ENCODE measurements around the gene CHPT1. TPM values are rescaled to one million over a fixed set of nuclear protein-coding genes. Genes with fewer than 3 reads are reported as not detected.

Gene CHPT1
- 100 to 1,000 TPM in 7 of 10 donors, 10 to 100 TPM in 3; 85.8 to 215 (median 108) TPM for total RNA-seq
- polyA plus RNA-seq = 100 to 1,000 TPM in 1 of 2 donors, 10 to 100 TPM in 1; 42.2 to 136 TPM
- long read RNA-seq, donor 1, transcript CHPT1-205 (8 exons, 2,001 nt) = minor isoform, 28 of 496 reads
- long read RNA-seq, donor 1, transcript CHPT1-201 (9 exons, 1,585 nt) = major isoform, 345 of 496 reads
- long read RNA-seq, donor 1, partial matches to known transcripts = 9 of 496 reads
- long read RNA-seq, donor 1, other reads (novel, unspliced or antisense) = 111 of 496 reads
- long read RNA-seq, donor 2, transcript CHPT1-205 (8 exons, 2,001 nt) = minor isoform, 14 of 301 reads
- long read RNA-seq, donor 2, transcript CHPT1-201 (9 exons, 1,585 nt) = major isoform, 225 of 301 reads
- long read RNA-seq, donor 2, partial matches to known transcripts = 6 of 301 reads
- long read RNA-seq, donor 2, other reads (novel, unspliced or antisense) = 56 of 301 reads
- long read RNA-seq, donor 3, transcript CHPT1-205 (8 exons, 2,001 nt) = minor isoform, 19 of 185 reads
- long read RNA-seq, donor 3, transcript CHPT1-201 (9 exons, 1,585 nt) = major isoform, 130 of 185 reads
- long read RNA-seq, donor 3, partial matches to known transcripts = 1 of 185 reads
- long read RNA-seq, donor 3, other reads (novel, unspliced or antisense) = 35 of 185 reads

DNA sequence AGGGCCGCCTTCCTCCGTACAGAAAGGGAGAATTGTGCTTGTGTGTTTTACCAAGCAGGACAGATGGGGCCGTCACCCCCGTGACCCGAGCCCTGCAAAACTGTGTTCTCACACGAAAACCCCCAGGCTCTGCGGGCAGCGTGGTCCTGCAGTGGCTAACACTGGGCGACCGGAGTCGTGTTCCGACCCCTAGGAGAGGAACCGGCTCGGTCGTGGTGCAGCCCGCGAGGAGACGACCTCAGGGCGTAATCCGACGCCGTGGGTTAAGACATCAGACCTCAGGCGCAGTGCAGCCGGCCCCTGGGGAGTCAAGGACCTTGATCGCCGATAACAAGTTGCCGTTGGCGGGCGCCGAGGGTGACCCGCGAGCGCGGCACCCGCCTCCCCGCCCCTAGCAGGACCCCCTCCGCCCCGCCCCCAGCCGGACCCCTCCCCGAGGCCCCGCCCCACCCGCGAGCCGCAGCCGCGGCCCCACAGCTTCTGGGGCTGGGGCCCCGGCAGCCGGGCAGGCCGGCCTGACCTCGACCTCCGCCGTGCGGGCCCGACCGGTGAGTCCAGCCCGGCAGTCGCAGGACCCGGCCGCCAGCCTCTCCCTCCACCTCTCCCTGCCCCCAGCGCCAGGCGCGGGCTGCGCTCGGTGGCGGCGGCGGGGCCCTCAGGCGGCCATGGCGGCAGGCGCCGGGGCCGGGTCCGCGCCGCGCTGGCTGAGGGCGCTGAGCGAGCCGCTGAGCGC is at the start of gene CHPT1:
Gene CHPT1 (plus strand): TSS at position 444 of the 733 bp plus-strand sequence. CDS start 222 bp downstream, at position 666.
- intact Hi-C loops (cut with DNase I) = loop anchor here in 1 of 10 donors (5.0 kb wide), 1 partner anchor 135 kb away; the partner anchor contains the start of gene GNPTAB
- TF ChIP-seq, protein P1, sequence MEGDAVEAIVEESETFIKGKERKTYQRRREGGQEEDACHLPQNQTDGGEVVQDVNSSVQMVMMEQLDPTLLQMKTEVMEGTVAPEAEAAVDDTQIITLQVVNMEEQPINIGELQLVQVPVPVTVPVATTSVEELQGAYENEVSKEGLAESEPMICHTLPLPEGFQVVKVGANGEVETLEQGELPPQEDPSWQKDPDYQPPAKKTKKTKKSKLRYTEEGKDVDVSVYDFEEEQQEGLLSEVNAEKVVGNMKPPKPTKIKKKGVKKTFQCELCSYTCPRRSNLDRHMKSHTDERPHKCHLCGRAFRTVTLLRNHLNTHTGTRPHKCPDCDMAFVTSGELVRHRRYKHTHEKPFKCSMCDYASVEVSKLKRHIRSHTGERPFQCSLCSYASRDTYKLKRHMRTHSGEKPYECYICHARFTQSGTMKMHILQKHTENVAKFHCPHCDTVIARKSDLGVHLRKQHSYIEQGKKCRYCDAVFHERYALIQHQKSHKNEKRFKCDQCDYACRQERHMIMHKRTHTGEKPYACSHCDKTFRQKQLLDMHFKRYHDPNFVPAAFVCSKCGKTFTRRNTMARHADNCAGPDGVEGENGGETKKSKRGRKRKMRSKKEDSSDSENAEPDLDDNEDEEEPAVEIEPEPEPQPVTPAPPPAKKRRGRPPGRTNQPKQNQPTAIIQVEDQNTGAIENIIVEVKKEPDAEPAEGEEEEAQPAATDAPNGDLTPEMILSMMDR (IDR thresholded peaks at IDR 0.05) = no peak
- no peaks in the 10 kb centered on the region for H3K9me3 ChIP-seq

DNA sequence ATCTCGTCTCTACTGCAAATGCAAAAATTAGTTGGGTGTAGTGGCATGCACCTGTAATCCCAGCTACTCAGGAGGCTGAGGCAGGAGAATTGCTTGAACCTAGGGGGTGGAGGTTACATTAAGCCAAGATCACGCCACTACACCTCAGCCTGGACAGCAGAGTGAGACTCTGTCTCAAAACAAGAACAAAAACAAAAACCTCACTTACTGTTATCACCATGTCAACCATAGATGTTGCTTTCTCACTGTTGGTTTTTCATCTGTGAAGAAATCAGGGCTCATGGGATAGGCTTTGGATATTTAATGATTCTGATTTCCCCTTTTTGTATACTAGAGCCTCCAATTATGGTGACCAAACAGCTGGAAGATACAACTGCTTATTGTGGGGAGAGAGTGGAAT is 49.7 kb upstream of the CHPT1 start:
- peaks cover 0 to 23% (median 8%) of the 10 kb centered on the region in 7 donors for H3K27me3 ChIP-seq
- TF ChIP-seq, protein P1 (IDR thresholded peaks at IDR 0.05) = no peak
- H3K4me1 ChIP-seq = no peaks in the 10 kb centered on the region
- no peak overlapping the region for H3K27ac ChIP-seq
- ATAC-seq = no peak
- no peaks in the 10 kb centered on the region for H3K9me3 ChIP-seq
- DNase-seq = no peak
- intact Hi-C loops (cut with DNase I) = no loop called here
- no peak overlapping the region for H3K4me3 ChIP-seq
- 75 to 79% methylated on average over 2 of the region's 2 CpGs for WGBS, 2 donors
- H3K36me3 ChIP-seq = no peaks in the 10 kb centered on the region

More for the DNA sequence above, at the start of gene CHPT1:
- ATAC-seq (peak; percentile 74 to 87 (median 78)), DNase-seq (peak; percentile 70 to 88)
- no peaks in the 10 kb centered on the region for H3K27me3 ChIP-seq
- H3K36me3 ChIP-seq = no peaks in the 10 kb centered on the region
- peaks cover 0 to 50% (median 34%) of the 10 kb centered on the region in 9 donors for H3K4me1 ChIP-seq
- WGBS, 2 donors = 0% methylated on average over 57 to 80 of the region's 80 CpGs
- peak within 1 kb of the TSS; percentile 92 to 97 (median 96) for H3K27ac ChIP-seq
- H3K4me3 ChIP-seq = peak within 1 kb of the TSS; percentile 83 to 95 (median 88)

DNA sequence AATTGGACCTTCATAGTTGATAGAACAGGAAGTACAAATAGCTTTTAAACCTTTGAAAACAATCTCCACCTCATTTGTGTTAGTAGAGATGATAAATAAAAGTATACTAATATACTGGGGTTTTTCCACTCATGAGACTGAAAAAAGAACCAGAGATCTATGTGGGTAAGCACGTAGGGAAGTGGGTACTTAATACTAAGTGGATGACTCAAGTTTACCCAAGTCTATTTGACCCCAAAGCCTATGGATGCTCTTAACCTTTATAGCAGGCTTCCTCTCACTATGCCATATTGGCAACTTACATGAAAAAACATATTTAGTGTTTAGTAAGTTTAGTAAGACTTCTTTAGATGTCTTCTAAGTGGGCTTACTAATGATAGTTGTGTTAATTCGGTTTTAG is 49.2 kb upstream of the CHPT1 start:
- DNase-seq (no peak), ATAC-seq (no peak)
- H3K27me3 ChIP-seq = peaks cover 0 to 19% (median 4%) of the 10 kb centered on the region in 7 donors
- WGBS, 2 donors = 50 to 53% methylated on average over 2 of the region's 2 CpGs
- TF ChIP-seq, protein P1 (IDR thresholded peaks at IDR 0.05) = no peak
- H3K9me3 ChIP-seq = no peaks in the 10 kb centered on the region
- intact Hi-C loops (cut with DNase I) = no loop called here
- no peak overlapping the region for H3K4me3 ChIP-seq
- no peak overlapping the region for H3K27ac ChIP-seq
- no peaks in the 10 kb centered on the region for H3K4me1 ChIP-seq
- H3K36me3 ChIP-seq = no peaks in the 10 kb centered on the region

All from heart right ventricle (tissue), 16 donors.